Endothelial cell of umbilical vein (primary cell): ENCODE measurements around the gene RAB20. TPM values are rescaled to one million over a fixed set of nuclear protein-coding genes. Genes with fewer than 3 reads are reported as not detected.

Experiments used
- BruUV-seq: library from RNA; stranded (reverse); fragments of 400-500 nt; replicated peaks from 2 replicates; lab custom pipeline; 2021; lab: Mats Ljungman, UMichigan
- CTCF ChIA-PET: fragments of 300-600, 350-600 bp; sonication (Branson Sonifier 250); formaldehyde crosslinking; loops from one replicate; lab custom pipeline; 2021; ENCODE audit warnings: antibody characterized with exemption, inconsistent platforms; lab: Charles Lee
- POLR2A ChIA-PET: fragments of 300-600, 350-600 bp; sonication (Branson Sonifier 250); formaldehyde crosslinking; loops from one replicate; lab custom pipeline; 2021; ENCODE audit warnings: antibody characterized with exemption, inconsistent platforms; lab: Charles Lee
- DNase-seq: peaks from one replicate; pipeline ENCODE4 v3.0.0-alpha.2; 2011; ENCODE audit warnings: low read depth, low spot score
- FAIRE-seq: peaks from 2 replicates; lab custom pipeline; 2011; peaks lifted over from hg19 to GRCh38; lab: Jason Lieb, UNC
- H2AFZ ChIP-seq: 2 replicates; pipeline ENCODE4 v1.6.0; 2012; ENCODE audit warnings: low read depth, low read length, control low read depth, inconsistent platforms
- H3K27ac ChIP-seq: 2 replicates; pipeline ENCODE4 v1.5.1; 2011; ENCODE audit warnings: low read depth, mild to moderate bottlenecking, control low read depth, low read length, moderate library complexity; ENCODE audit not compliant: insufficient read depth
- H3K27me3 ChIP-seq, 2 experiments: 2 replicates each; pipeline versions ENCODE4 v1.6.0 to v1.6.1; 2011; ENCODE audit warnings: low read length in 2 of 2, mixed read lengths in 1 of 2; ENCODE audit not compliant: control insufficient read depth in 2 of 2, insufficient read depth in 2 of 2
- H3K36me3 ChIP-seq, 2 experiments: 2 replicates in 1 of 2; 3 replicates in 1 of 2; pipeline ENCODE4 v1.5.1; 2011; ENCODE audit warnings: low read length in 2 of 2, mild to moderate bottlenecking in 1 of 2, moderate library complexity in 1 of 2; ENCODE audit not compliant: control insufficient read depth in 2 of 2, insufficient read depth in 2 of 2; ENCODE audit errors: extremely low read depth in 1 of 2
- H3K4me1 ChIP-seq: 3 replicates; pipeline ENCODE4 v1.5.1; 2011; ENCODE audit warnings: mild to moderate bottlenecking, low read length; ENCODE audit not compliant: control insufficient read depth, insufficient read depth; ENCODE audit errors: extremely low read depth
- H3K4me2 ChIP-seq: 2 replicates; pipeline ENCODE4 v1.6.1; 2011; ENCODE audit warnings: low read length, control low read depth, mixed read lengths; ENCODE audit not compliant: insufficient read depth
- H3K4me3 ChIP-seq, 3 experiments: fragments of 200-600 bp in 1 of 3; sonication (generic), shearing (Covaris generic) in 1 of 3; replicated peaks in 1 of 3; 2 replicates each; pipeline ENCODE4 v1.5.1; 2011 to 2016; ENCODE audit warnings: control low read depth in 3 of 3, low read length in 3 of 3, mild to moderate bottlenecking in 2 of 3, inconsistent platforms in 1 of 3, low read depth in 1 of 3, moderate library complexity in 1 of 3; ENCODE audit not compliant: insufficient read depth in 1 of 3
- H3K79me2 ChIP-seq: 2 replicates; pipeline ENCODE4 v1.6.0; 2012; ENCODE audit warnings: low read length, inconsistent platforms; ENCODE audit not compliant: control insufficient read depth, insufficient read depth
- H3K9ac ChIP-seq: replicated peaks from 2 replicates; pipeline ENCODE3; 2011; ENCODE audit warnings: low read length, control low read depth; ENCODE audit not compliant: insufficient read depth; ENCODE audit errors: extremely low read depth
- H3K9me1 ChIP-seq: replicated peaks from 3 replicates; pipeline ENCODE4 v1.6.0; 2011; ENCODE audit warnings: mild to moderate bottlenecking, low read length; ENCODE audit not compliant: control insufficient read depth, insufficient read depth; ENCODE audit errors: extremely low read depth
- H3K9me3 ChIP-seq: replicated peaks from 2 replicates; pipeline ENCODE4 v1.5.1; 2012; ENCODE audit warnings: low read length, inconsistent platforms; ENCODE audit not compliant: control insufficient read depth, insufficient read depth
- H4K20me1 ChIP-seq: replicated peaks from 2 replicates; pipeline ENCODE3; 2011; ENCODE audit warnings: mild to moderate bottlenecking, low read length; ENCODE audit not compliant: control insufficient read depth, insufficient read depth; ENCODE audit errors: extremely low read depth
- EZH2 ChIP-seq: IDR thresholded peaks from 2 replicates; pipeline ENCODE4 v1.6.1; 2012; ENCODE audit warnings: borderline replicate concordance, low read depth, mild to moderate bottlenecking, moderate library complexity, low read length, inconsistent platforms; ENCODE audit not compliant: severe bottlenecking
- FOS ChIP-seq: IDR thresholded peaks from 2 replicates; pipeline ENCODE4 v1.6.1; 2011; ENCODE audit warnings: mild to moderate bottlenecking, low read length, moderate library complexity, borderline replicate concordance; ENCODE audit not compliant: insufficient read depth
- GATA2 ChIP-seq: IDR thresholded peaks from 2 replicates; pipeline ENCODE4 v1.7.0; 2011; ENCODE audit warnings: low read depth, mild to moderate bottlenecking, moderate library complexity, mixed read lengths, low read length; ENCODE audit not compliant: insufficient read length, insufficient read depth
- JUN ChIP-seq: IDR thresholded peaks from 2 replicates; pipeline ENCODE4 v1.6.1; 2011; ENCODE audit warnings: borderline replicate concordance, low read depth; ENCODE audit not compliant: insufficient read length, insufficient read depth
- MAX ChIP-seq: IDR thresholded peaks from 2 replicates; pipeline ENCODE4 v1.6.1; 2011; ENCODE audit not compliant: insufficient read depth, insufficient read length
- MYC ChIP-seq: IDR thresholded peaks from one replicate; pipeline ENCODE4 v1.6.1; 2011; ENCODE audit warnings: mild to moderate bottlenecking, low read depth, low read length
- POLR2A ChIP-seq: IDR thresholded peaks from 2 replicates; pipeline ENCODE4 v1.6.1; 2012; ENCODE audit warnings: low read depth, mild to moderate bottlenecking, control low read depth, low read length
- POLR2AphosphoS5 ChIP-seq: IDR thresholded peaks from 2 replicates; pipeline ENCODE4 v1.6.1; 2012; ENCODE audit warnings: low read depth, mild to moderate bottlenecking, control low read depth, low read length, moderate library complexity; ENCODE audit not compliant: insufficient read depth
- dilution Hi-C: fragments of 300-500 bp; cut with MboI; formaldehyde crosslinking; loops from one replicate; pipeline ENCODE4 v1.15.0; 2019; ENCODE audit warnings: low sequenced_read_pairs; ENCODE audit not compliant: extremely low pct_ligation_motif_present
- intact Hi-C: fragments of 100-400 bp; cut with micrococcal nuclease; formaldehyde crosslinking; loops from one replicate; pipeline ENCODE4 v1.10.0; 2022
- polyA plus RNA-seq, 4 experiments: library from polyadenylated mRNA; depleted of rRNA in 3 of 4; stranded (reverse) in 3 of 4; unstranded in 1 of 4; fragments of >200 nt; gene quantifications; 2 replicates each; pipeline versions ENCODE4 v1.2.1 to v1.2.3, GENCODE V29; 2011 to 2012; ENCODE audit warnings: missing spikeins in 1 of 4
- total RNA-seq: library from RNA; stranded (reverse); gene quantifications from 2 replicates; pipeline ENCODE4 v1.2.3, GENCODE V29; 2021
- TF ChIP-seq, protein P1 (sequence below), 2 donors: IDR thresholded peaks; 1 replicate in 1 of 2; 2 replicates in 1 of 2; pipeline ENCODE4 v1.5.1; 2011; ENCODE audit warnings: low read length in 2 of 2, mild to moderate bottlenecking in 2 of 2, moderate library complexity in 2 of 2, control low read depth in 1 of 2, inconsistent platforms in 1 of 2, low read depth in 1 of 2; ENCODE audit not compliant: insufficient read depth in 1 of 2; ENCODE audit errors: extremely low read depth in 1 of 2

RAB20 gene
- total and polyA plus RNA-seq, 2 donors (not counting 3 experiments of a cell fraction or from before 2014, with no cell fraction given) = 1.3 to 1.7 TPM

GRCh38 chr13:110590577-110590976 lies 29.1 kb upstream of the RAB20 start:
- TF ChIP-seq POLR2A (no peak), POLR2AphosphoS5 (no peak), JUN (no peak), MAX (no peak), MYC (no peak), FOS (no peak), EZH2 (no peak), GATA2 (no peak)
- TF ChIP-seq, protein P1, sequence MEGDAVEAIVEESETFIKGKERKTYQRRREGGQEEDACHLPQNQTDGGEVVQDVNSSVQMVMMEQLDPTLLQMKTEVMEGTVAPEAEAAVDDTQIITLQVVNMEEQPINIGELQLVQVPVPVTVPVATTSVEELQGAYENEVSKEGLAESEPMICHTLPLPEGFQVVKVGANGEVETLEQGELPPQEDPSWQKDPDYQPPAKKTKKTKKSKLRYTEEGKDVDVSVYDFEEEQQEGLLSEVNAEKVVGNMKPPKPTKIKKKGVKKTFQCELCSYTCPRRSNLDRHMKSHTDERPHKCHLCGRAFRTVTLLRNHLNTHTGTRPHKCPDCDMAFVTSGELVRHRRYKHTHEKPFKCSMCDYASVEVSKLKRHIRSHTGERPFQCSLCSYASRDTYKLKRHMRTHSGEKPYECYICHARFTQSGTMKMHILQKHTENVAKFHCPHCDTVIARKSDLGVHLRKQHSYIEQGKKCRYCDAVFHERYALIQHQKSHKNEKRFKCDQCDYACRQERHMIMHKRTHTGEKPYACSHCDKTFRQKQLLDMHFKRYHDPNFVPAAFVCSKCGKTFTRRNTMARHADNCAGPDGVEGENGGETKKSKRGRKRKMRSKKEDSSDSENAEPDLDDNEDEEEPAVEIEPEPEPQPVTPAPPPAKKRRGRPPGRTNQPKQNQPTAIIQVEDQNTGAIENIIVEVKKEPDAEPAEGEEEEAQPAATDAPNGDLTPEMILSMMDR (IDR thresholded peaks at IDR 0.05; ENCODE audit: extremely low read depth in 1 of 2, insufficient read depth in 1 of 2, low read depth in 1 of 2, low read length in 2 of 2) = no peak
- no peaks in the 10 kb centered on the region for H3K36me3 ChIP-seq
- FAIRE-seq (no peak), DNase-seq (no peak)
- POLR2A ChIA-PET = no interaction called here
- H4K20me1 ChIP-seq = no peaks in the 10 kb centered on the region
- no peak overlapping the region for H2AFZ ChIP-seq
- no peak overlapping the region for H3K9ac ChIP-seq
- H3K9me3 ChIP-seq = no peaks in the 10 kb centered on the region
- no peaks in the 10 kb centered on the region for H3K79me2 ChIP-seq
- no peak overlapping the region for H3K4me3 ChIP-seq
- no peaks in the 10 kb centered on the region for H3K9me1 ChIP-seq
- H3K4me2 ChIP-seq = no peak overlapping the region
- H3K4me1 ChIP-seq = no peaks in the 10 kb centered on the region
- CTCF ChIA-PET = no interaction called here
- no peak overlapping the region for H3K27ac ChIP-seq
- dilution Hi-C loops (no loop called here), intact Hi-C loops (loop anchor here (5.0 kb wide), 1 partner anchor 327 kb away; the partner anchor contains the start of gene ANKRD10)
- BruUV-seq = no TSS peak
- H3K27me3 ChIP-seq = peaks cover 4 to 10% of the 10 kb centered on the region in 2 experiments
